Ovary (tissue), 3 donors: Measurements from ENCODE around the gene AUTS2.

Experiments
- CTCF ChIP-seq, 3 donors: fragments of 450-650 bp in 2 of 3; fragments of 200-600 bp in 1 of 3; IDR thresholded peaks; one replicate each; pipeline versions ENCODE4 v1.5.1 to v1.8.0; 2016 to 2022; ENCODE audit warnings: antibody characterized with exemption in 3 of 3, mild to moderate bottlenecking in 1 of 3
- EP300 ChIP-seq: sonication (generic); formaldehyde crosslinking; IDR thresholded peaks from one replicate; pipeline ENCODE4 v1.6.1; 2017; ENCODE audit warnings: antibody characterized with exemption
- POLR2A ChIP-seq: fragments of 450-650 bp; IDR thresholded peaks from one replicate; pipeline ENCODE4 v1.6.1; 2017; ENCODE audit warnings: antibody characterized with exemption, mild to moderate bottlenecking, moderate library complexity
- donor health status: DM: no; HTN: no; CAD: no.

- TF ChIP-seq CTCF (IDR thresholded peaks at IDR 0.05) (no peak), POLR2A (no peak), EP300 (no peak)
These were observed 193.5 kb downstream of the AUTS2 start for GRCh38 chr7:69791739-69792138.
